HG03095 (cell line): Measurements from ENCODE around the gene MICAL2.

Experiments used
- ATAC-seq: cut with Tn5 transposase; IDR thresholded peaks from one replicate; pipeline ENCODE4 v1.9.1; 2021; ENCODE audit warnings: moderate library complexity; ENCODE audit not compliant: unreplicated experiment

MICAL2 gene

DNA sequence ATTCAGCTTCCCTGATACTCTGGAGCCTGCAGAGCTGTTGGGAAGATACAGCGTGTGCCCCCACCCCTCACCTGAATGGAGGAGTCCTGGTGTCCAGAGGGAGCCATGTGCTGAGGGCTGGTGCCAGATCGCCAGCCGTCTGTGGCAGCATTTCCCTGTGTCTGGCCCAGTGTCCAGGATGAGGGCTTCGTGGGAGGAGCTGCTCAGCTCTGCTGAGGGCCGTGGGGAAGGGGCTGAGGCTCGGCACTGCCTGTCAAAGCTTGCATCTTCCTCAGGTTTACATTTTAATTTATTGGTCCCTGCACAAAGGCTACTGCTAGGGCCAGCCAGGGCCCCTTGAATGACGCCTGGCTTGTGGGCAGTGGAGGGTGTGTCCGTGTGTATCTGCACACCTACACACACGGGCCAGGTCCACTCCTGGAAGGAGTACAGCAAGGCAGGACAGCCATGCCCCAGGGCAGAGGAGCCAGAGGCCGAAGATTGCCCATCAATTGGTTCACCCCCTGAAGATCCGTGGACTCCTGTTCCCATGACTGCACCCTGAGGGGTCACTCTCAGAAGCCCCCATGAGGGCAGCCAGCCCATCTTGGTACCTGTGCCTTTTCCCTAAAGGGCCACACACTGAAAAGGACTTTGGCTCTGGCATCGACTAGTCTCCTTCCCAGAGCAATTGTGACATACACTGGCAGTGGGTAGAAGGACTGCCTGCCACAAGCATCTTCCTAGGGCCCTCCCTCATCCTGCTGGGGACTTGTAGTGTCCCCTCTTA is 159.2 kb downstream of the MICAL2 start:
- no peak for ATAC-seq

DNA sequence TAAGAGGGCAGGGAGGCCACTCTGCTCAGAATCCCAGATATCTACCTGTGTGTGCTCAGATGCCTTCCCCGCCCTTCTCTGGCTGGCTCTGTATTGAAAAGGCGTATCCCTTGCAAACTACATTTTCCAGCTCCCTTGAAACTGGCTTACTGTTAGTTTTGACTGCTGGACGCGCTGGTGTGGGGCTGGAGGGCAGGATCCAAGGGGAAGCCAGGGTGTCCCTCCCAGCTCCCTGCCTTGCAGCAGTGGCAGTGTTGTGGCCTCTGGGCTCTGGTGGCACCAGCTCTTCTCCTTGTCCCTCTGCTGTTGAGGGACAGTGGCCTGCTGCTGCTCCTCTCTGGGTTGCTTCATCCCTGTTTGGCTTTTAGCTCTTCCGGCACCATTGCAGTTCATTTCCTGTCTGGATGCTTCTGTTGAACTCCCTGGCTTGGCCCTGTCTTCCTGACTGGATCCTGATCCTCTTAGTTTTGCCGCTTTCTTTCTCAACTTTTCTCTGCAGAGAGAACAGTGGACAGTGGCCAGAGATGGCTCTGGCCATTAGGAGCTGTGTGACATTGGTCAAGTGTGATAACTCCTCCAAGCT is 159.9 kb downstream of the MICAL2 start:
- no peak for ATAC-seq

DNA sequence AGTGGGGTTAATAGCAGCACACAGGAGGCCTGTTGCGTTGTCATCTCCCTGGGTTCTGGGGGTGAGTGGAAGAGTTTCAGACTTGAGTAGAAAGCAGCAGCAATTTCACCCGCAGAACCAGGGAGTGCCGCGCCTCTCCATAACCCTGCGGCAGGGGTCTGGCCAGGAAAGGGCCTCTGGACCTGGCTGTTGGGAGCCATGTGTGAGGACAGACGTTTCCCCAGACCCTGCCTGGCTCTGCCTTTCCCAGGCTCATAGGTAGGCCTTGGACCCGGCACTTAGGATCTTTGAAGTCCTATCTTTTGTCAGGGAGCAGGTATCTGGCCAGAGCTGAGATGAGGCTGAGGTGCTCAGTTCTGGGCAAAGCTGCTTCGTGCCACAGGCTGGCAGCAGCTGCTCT is 160.4 kb downstream of the MICAL2 start:
- ATAC-seq: no peak

DNA sequence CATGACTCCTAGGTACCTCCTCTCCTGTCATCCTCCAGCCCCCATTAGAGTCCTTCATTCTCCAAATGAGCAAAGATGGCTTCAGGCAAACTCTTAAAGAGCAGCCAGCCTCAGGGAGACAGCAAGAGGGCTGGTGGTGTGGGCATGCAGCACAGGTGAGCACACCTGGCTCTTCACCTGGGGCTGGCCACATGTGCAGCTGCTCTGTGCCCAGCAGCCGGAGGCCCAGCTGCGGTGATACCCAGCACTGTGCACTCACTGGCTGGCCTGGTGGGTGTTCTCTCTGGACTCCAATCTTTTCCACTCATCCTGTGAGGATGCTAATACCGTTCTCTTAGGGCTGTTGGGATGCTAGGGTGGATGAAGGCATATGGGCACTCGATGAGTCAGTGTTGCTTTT is 160.9 kb downstream of the MICAL2 start:
- no peak for ATAC-seq

DNA sequence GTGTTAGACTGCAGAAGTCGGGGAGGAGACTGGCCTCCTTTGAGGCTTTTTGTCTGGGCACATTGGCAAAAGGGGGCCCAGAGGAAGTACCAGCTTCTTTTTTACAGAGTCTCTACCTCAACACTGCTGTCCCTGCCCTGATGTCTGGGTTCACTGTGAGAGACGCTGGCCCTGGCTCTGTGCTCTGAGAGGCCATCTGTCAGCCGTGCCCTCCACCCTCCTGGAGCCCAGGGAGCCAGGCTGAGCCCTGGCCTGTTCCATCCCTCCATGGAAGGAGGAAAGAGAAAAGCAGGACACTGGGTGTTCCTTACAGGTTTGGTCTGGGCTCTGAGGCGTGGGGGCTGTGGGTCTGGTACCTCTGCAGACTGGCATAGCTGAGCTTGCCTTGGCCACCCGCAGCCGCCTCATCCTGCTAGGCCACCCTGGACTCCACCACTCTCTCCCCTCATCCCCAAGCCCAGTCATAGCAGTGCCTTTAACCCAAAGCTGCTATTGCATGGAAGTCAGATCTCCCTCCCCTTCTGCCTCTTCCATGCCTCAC is 161.5 kb downstream of the MICAL2 start:
- no peak for ATAC-seq

DNA sequence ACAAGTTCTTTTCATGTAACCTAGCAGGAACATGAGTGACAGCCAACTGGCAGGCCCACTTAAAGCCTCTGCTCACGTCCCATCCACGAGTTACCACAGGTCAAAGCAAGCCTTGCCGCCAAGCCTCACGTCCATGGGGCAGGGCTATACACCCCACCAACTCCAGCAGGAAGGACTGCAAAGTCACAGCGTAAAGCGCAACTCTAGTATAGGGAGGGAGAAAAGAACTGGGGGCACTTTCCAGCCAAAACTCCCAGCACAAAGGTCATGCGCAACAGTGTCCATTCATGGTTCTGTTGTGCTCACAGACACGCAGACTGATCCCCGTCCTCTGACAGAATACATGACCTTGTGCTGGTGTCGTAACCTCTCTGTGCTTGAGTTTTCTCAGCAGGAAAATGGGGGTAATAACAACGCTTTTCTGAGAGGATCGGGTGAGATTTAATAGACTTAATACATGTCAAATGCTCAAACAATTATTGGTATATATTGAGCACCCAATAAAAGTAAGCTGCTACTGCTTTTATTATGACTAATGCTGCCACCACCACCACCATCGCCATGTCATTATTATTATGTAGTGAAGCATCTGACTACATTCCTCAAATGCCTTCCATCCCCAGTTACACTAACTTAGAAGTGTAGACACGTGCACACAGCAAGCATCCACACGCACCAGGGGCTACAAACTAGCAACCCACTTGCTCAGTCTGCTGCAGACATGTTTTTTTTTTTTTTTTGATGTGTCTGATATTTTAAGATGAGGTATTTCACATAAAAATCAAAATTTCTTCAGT is 162.6 kb downstream of the MICAL2 start:
- no peak for ATAC-seq

DNA sequence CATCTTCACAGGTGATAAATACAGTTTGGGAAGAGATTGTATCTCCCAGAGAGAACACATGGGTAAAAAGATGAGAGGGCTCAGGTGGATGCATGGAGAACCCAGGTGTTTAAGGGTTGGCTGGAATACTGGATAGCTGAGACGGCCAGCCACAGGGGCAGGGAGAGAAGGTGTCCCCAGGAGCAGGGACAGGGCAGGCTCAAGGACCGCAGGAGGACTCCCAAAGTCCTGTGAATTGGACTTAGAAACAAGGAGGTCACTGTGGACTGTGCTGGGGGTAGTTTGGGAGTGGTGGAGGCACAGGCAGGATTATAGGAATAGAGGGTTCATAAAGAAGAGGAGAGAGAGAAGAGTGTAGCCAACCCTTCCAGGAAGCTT is 163.2 kb downstream of the MICAL2 start:
- no peak for ATAC-seq

DNA sequence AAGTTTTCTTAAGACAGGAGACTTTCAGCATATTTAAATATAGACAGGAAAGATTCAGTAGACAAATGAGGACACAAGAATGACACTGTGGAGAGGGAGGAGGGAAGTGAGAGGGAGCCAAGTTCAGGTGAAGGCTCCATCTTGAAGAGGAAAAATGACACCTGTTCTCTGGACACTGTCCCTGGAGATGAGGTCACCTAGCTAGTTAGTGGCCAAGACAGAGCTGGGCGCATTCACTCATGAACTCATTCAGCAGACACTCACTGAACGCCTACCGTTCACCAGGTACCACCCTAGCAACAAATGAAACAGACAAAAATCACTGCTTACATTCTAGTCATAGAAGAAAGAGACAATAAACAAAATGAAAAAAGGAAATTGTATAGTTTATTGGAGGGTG is 163.7 kb downstream of the MICAL2 start:
- no peak for ATAC-seq

DNA sequence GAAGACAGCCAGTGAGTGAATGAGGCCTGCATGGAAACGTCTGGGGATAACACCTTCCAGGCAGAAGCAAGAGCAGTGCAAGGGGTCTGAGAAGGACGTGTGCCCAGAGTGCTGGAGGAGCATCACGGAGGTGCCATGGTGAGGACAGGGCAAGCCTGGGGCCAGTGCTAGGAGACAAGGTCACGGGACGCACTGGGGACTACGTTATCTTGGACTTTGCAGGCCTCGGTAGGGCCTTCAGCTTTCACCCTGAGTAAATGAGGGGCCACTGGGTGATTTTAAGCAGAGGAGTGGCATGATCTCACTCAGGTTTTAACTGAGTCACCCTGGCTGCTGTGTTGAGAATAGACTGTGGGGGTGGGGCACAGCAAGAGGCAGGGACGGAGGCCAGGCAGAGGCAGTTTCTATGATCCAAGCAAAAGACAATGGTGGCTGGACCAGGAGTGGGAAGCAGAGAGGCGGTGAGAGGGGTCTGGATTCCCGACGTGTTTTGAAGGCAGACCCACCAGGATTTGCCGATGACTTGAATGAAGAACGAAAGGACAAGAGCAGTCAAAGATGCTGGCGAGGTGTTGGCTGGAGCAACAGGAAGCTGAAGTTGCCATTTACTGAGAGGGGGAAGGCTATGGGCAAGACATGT is 164.3 kb downstream of the MICAL2 start:
- no peak for ATAC-seq

DNA sequence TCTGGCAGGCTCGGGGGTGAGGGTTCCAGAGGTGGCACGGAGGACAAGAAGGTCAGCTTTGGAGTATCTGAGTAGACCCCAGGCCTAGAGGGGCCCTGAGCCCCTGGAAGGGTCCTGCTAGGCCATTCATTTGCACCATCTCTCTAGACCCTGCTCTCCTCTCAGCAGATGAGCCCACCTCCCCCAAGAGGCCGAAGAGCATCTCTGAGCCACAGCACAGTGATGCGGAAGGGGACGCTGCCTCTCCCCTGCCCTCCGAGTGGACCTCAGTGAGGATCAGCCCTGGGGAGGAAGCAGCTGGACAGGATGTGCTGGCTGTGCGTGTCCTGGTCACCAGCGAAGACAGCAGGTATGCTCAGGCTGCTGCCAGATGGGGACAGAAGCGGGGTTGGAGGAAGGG is 165.4 kb downstream of the MICAL2 start:
- no peak for ATAC-seq

DNA sequence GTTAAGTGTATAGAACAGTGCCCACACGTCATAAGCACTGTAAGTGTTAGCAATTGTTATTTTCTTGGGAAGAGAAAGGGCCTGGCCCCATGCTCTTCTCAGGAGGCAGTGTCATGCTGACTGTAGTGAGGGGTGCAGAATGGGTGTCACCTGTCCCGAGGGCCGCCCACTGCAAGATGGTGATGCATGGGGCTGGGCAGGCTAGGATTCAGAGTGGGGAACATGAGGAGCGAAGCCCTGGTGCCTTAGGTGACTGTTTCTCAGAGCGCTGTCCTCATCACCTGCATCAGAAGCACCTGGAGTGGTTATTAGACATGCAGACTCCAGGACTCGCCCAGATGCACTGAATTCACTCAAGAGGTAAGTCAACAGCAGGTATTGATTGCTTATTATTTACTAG is 166.0 kb downstream of the MICAL2 start:
- no peak for ATAC-seq

DNA sequence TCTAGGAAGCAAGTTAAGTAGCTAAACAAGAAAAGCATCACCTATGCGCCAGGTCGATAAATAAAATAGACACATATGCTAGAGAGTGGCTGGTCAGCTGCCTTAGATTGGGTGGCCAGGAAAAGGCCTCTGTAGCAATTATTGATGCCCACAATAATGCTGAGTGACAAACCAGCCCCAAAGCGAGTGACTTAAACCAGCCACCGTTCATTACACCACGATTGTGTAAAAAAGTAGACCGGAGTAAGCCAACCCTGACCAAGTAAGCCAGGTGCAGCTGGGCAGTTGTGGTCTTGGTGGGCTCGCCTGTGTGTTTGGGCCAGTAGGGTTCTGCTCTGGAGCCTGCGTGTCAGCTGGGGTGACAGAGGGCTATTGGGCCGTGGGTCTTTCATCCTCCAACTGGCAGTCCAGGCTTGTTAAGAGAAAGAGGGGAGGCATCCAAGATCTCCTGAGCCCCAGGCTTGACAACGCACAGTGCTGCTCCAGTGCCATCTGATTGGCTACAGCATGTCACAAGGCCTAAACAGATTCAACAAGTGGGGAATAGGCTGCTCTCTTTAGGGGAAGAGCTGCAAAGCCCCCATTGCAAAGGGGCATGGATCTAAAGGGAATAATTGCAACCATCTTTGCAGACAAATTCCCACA is 166.6 kb downstream of the MICAL2 start:
- no peak for ATAC-seq

DNA sequence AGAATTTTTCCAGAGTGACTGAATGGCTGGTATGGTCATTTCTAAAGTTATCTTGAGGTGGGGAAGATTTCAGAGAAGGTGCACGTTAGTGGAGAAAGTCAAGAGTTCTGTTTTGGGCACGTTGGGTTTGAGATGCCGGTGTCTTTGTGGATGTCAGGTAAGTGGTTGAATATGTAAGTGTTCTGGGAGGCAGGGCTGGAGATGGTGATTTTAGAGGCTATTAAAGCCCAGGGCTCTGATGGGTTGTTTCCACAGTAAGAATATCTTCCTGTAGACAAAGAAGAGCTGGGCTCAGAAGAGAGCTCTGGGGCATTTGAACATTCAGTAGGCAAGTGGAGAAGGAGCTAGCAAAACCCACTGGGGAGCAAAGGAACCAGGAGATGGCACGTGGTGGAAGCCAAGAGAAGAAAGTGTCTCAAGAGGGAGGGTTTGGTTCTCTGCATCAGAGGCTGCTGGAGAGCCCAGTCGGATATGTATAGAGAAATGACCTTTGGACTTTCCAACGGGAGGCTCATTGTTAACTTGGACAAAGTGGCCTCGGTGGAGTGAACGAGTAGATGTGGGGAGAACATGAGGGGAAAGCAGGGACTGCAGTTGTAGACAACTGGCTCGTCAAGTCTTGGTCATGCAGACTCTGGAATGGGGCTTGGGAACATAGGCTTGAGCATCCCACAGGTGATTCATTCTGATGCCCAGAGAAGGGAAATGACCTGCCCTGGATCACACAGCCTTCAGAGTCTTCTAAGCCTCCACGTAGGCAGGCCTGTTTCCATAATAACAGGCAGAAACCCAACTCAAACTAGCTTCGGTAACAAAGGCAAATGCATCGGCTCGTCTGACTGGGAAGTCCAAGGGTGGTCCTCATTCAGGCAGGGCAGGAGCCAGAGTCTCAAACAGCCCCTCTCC is 168.6 kb downstream of the MICAL2 start:
- ATAC-seq: no peak

DNA sequence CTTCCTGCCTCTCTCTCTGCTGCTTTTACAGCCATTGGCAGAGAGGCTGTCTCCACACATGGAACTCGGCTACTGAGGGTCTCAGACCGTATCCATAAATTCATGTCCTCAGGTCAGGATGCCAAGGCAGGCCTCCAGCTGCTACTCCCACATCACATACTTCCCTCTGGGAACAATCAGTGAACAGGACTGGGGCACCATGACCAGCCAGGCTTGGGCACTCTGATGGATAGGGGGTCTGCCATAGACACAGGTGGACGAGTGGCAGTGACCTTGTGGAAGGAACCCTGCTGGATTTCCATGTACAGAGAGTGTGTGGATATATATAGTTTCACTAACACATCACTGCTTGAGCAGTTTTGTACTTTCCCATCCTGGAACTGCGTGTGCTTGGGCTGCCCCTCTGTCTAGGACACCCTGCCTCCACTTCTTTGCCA is 169.3 kb downstream of the MICAL2 start:
- ATAC-seq: no peak

DNA sequence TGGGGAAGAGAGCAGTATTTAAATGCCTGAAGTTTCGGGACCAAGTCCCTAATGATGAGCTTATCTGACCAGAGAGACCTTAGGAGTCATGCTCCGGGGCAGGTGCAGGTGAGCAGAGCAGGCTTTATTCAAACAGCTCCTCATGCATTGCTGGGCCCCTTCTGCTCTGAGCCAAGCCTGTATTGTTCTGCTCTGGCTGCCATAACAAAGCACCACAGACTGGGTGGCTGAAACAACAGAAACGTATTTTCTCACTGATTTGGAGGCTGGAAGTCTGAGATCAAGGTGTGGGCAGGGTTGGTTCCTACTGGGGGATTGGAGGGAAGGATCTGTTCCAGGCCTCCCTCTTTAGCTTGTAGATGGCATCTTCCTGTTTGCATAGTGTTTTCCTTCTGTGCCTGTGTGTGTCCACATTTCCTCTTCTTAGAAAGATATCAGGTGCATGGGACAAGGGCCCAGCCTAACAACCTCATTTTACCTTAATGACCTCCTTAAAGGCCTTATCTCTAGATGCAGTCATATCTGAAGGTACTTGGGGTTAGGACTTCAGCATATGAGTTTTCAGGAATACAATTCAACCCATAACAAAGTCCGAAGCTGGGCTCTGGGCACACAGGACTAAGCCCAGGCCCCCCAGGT is 169.9 kb downstream of the MICAL2 start:
- no peak for ATAC-seq

DNA sequence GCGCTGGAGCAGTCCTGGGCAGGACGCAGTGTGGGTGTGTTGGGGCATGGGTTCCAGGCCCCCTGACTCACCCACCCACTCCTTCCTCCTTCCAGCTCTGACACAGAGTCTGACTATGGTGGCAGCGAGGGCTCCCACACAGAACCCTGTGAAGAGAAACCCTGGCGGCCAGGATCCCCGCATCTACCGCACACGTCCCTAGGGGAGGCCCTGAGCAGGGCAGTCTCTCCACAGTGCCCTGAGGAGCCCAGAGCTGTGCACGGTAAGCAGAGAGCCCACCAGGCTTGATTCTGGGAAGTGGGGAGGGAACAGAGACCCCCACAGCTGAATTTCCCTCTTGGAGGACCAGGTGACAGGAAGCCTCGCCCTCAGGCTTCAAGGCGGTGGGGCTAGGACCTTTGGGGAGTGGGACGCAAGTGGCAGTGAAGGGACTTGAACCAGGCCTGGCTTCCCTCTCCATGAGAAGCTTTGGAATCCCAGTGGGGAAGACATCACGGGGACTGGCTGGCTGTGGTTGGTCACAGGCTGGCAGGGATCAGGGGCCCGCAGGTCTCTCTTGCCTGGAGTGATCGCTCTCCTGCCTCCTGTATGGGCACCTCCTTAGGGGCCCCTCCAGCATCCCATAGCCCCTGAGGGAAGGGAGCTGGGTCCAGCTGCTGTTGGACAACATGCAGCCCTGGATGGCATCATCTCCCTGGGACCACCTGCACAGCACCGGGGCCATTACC is 170.6 kb downstream of the MICAL2 start:
- no peak for ATAC-seq

DNA sequence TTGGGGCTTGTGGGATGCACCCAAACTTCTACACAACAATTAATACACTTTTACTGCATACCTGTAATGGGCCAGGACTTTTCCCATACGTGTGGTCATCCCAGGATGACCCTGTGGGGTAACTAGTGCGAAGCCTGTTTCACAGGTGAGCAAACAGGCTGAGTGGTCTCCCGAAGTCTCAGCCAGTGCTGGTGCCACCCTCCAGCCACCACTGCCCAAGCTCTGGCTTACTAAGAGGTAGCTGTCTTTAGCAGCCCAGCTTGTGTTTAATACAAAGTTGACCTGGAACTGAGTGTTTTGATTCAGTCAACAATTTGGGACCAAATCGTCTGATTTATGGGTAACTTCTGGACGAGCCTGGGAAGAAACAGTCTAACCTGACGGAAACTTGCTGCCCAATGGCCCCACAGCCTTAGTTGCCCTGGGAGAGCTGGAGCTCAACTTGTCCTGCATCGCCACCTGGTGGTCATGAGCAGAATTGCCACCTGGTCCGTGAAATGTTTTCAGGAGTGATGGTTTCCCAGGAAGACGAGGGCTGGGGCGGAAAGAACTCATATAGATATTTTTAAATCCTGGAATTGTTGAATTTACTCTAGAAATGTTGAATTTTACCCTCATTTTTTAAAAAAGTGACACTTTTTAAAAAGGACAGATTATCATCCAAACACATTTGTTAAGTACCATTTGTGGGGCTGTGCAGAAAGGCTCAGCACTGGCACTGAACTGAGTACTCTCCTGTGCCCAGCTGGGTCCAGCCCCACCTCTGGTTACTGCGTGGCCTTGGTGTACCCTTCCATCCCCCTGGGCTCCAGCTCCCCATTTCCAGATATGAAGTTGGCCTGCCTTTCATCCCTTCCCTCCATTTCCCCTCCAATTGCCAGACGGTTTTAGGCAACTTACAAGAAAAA is 171.4 kb downstream of the MICAL2 start:
- ATAC-seq: no peak

DNA sequence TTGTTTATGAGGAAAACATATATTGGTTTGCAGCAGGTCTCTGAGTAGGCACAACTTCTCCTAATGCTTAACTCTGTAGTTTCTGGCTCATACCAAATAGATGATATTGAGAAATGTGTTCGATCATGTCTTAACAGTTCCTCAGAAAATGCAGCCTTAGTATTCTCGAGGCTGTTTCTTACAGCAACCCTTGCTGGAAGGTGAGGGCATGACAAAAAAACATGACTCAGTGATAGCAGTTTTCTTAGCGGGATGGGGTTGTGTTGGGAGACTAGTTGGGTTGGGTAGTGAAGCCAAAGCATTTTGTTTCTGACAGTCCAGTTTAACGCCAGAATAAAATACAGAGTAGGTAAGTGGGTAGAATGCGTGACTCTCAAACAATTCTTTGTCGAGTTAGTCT is 172.3 kb downstream of the MICAL2 start:
- no peak for ATAC-seq
